AG09309 (cell line): ENCODE results near the gene DBH.

ENCODE experiments used
- DNase-seq: peaks from one replicate; pipeline ENCODE4 v3.0.0-alpha.2; 2010; ENCODE audit warnings: low read depth
- H3K4me3 ChIP-seq: 2 replicates; pipeline ENCODE4 v1.5.1; 2011; ENCODE audit warnings: mild to moderate bottlenecking, low read depth, low read length, moderate library complexity; ENCODE audit not compliant: control insufficient read depth
- CTCF ChIP-seq: IDR thresholded peaks from 2 replicates; pipeline ENCODE4 v1.5.1; 2011; ENCODE audit warnings: mild to moderate bottlenecking, low read depth, low read length, inconsistent platforms; ENCODE audit not compliant: insufficient read depth, control insufficient read depth; ENCODE audit errors: missing control alignments

The DBH gene

GRCh38 chr9:133603135-133603927 is 32.8 kb upstream of the DBH start:
- DNase-seq = no peak
- no peak for TF ChIP-seq CTCF
- H3K4me3 ChIP-seq = no peak overlapping the region

GRCh38 chr9:133604214-133604613 is 31.9 kb upstream of the DBH start:
- no peak for DNase-seq
- peak; percentile 1 for TF ChIP-seq CTCF

GRCh38 chr9:133604856-133605255 is 31.3 kb upstream of the DBH start:
- H3K4me3 ChIP-seq = no peak overlapping the region
- no peak for TF ChIP-seq CTCF
- no peak for DNase-seq

More at GRCh38 chr9:133604214-133604613, 31.9 kb upstream of the DBH start:
- no peak overlapping the region for H3K4me3 ChIP-seq

- no peak for TF ChIP-seq CTCF
- DNase-seq = no peak
- no peak overlapping the region for H3K4me3 ChIP-seq
Observed at GRCh38 chr9:133605446-133605845, 30.7 kb upstream of the DBH start.

GRCh38 chr9:133605856-133606707 is 30.1 kb upstream of the DBH start:
- no peak for TF ChIP-seq CTCF
- no peak for DNase-seq
- H3K4me3 ChIP-seq = no peak overlapping the region

- H3K4me3 ChIP-seq = no peak overlapping the region
- no peak for DNase-seq
- TF ChIP-seq CTCF = no peak
Observed at GRCh38 chr9:133606708-133607025, 29.5 kb upstream of the DBH start.
